ENCODE measurements around the gene LRRC26.

Gene LRRC26

GRCh38 chr9:137198902-137199283 lies 29.0 kb upstream of the LRRC26 start:
- no peak for DNase-seq

- no peak for DNase-seq
These were observed 28.4 kb upstream of the LRRC26 start for GRCh38 chr9:137198051-137198901.

GRCh38 chr9:137195525-137196220 lies 25.8 kb upstream of the LRRC26 start:
- no peak for DNase-seq

GRCh38 chr9:137194909-137195308 lies 25.1 kb upstream of the LRRC26 start:
- no peak for DNase-seq

GRCh38 chr9:137194388-137194787 lies 24.5 kb upstream of the LRRC26 start:
- DNase-seq, result no peak

- DNase-seq, result no peak
These were observed 23.9 kb upstream of the LRRC26 start for GRCh38 chr9:137193771-137194170.

GRCh38 chr9:137192859-137193258 lies 23.0 kb upstream of the LRRC26 start:
- no peak for DNase-seq

- DNase-seq, result no peak
These were observed 22.6 kb upstream of the LRRC26 start for GRCh38 chr9:137192448-137192780.

- DNase-seq, result no peak
These were observed 22.0 kb upstream of the LRRC26 start for GRCh38 chr9:137191691-137192447.

GRCh38 chr9:137191245-137191644 lies 21.4 kb upstream of the LRRC26 start:
- DNase-seq, result no peak

- DNase-seq, result no peak
These were observed 20.5 kb upstream of the LRRC26 start for GRCh38 chr9:137190315-137190856.

- no peak for DNase-seq
These were observed 19.7 kb upstream of the LRRC26 start for GRCh38 chr9:137189297-137190295.

GRCh38 chr9:137188490-137189296 lies 18.8 kb upstream of the LRRC26 start, which contains the start of the genes ANAPC2 and SSNA1:
ANAPC2 (minus strand) TSS chr9:137188560; CDS start chr9:137188532, 28 bp downstream.
SSNA1 (plus strand) TSS chr9:137188676; CDS start chr9:137188727, 51 bp downstream.
- DNase-seq, result peak; percentile 96 to 99 (median 98)

- DNase-seq, result no peak
These were observed 18.2 kb upstream of the LRRC26 start for GRCh38 chr9:137188086-137188489.

- no peak for DNase-seq
These were observed 17.5 kb upstream of the LRRC26 start for GRCh38 chr9:137187386-137187785.

- DNase-seq, result no peak
These were observed 16.5 kb upstream of the LRRC26 start for GRCh38 chr9:137186385-137186784.

- no peak for DNase-seq
These were observed 16.1 kb upstream of the LRRC26 start for GRCh38 chr9:137185921-137186320.

GRCh38 chr9:137184881-137185660 lies 15.2 kb upstream of the LRRC26 start:
- DNase-seq, result no peak

GRCh38 chr9:137183980-137184595 lies 14.2 kb upstream of the LRRC26 start:
- DNase-seq, result no peak
